T-helper 1 cell treated with Interleukin-12 subunit alpha and Interleukin-12 subunit beta and Interleukin-4 antibody, amounts not matched to agents 30 μg/mL and 1 μg/mL, for 36 hours (primary cell): ENCODE measurements around the gene GVQW3.
A peak's percentile ranks its signal among the peaks of the same experiment; 100 is the strongest.

ENCODE experiments used
- H3K27ac Mint-ChIP-seq: one replicate; pipeline ENCODE4 v1.8.0; 2021; ENCODE audit warnings: mild to moderate bottlenecking, mixed read lengths
- H3K27me3 Mint-ChIP-seq: one replicate; pipeline ENCODE4 v1.8.0; 2021; ENCODE audit warnings: low read depth, mixed read lengths
- H3K36me3 Mint-ChIP-seq: one replicate; pipeline ENCODE4 v1.8.0; 2021; ENCODE audit warnings: low read depth, mixed read lengths
- H3K4me1 Mint-ChIP-seq: one replicate; pipeline ENCODE4 v1.8.0; 2021; ENCODE audit warnings: low read depth, mixed read lengths
- H3K4me3 Mint-ChIP-seq: one replicate; pipeline ENCODE4 v1.8.0; 2021; ENCODE audit warnings: mild to moderate bottlenecking, moderate library complexity, mixed read lengths
- H3K9me3 Mint-ChIP-seq: one replicate; pipeline ENCODE4 v1.8.0; 2021; ENCODE audit warnings: mixed read lengths

The GVQW3 gene

GRCh38 chr11:76445121-76446084 is 64.3 kb downstream of the GVQW3 start:
- peaks cover 34% of the 10 kb centered on the region for H3K4me1 Mint-ChIP-seq
- no peaks in the 10 kb centered on the region for H3K9me3 Mint-ChIP-seq
- peak overlapping the region; percentile 94 for H3K4me3 Mint-ChIP-seq
- H3K27me3 Mint-ChIP-seq = no peaks in the 10 kb centered on the region
- peaks cover 22% of the 10 kb centered on the region for H3K36me3 Mint-ChIP-seq
- peak overlapping the region; percentile 93 for H3K27ac Mint-ChIP-seq

- Mint-ChIP-seq H3K36me3 (peaks cover 36% of the 10 kb centered on the region), H3K4me1 (peaks cover 33% of the 10 kb centered on the region), H3K4me3 (no peak overlapping the region), H3K9me3 (no peaks in the 10 kb centered on the region), H3K27ac (no peak overlapping the region), H3K27me3 (no peaks in the 10 kb centered on the region)
These were observed 67.4 kb downstream of the GVQW3 start for GRCh38 chr11:76448506-76448905.

DNA sequence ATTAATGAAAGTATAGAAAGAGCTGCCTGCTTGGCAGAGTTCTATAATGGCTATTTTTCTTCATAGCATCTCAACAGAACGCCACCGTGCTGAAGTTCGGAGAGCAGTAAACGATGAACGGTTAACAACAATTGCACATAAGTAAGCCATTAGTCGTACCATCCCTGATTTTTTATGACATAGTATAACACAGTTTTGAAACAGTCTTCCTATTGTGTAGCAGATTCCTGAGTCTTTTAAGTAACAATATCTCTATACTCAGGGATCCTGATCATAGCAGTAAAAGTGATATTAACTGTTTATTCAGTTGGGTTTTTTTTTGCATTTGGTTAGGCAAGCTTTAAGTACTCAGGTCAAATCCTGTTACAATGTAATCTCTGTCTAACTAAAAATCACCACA is 72.1 kb downstream of the GVQW3 start:
- Mint-ChIP-seq H3K4me3 (no peak overlapping the region), H3K36me3 (peaks cover 34% of the 10 kb centered on the region), H3K4me1 (peaks cover 16% of the 10 kb centered on the region), H3K27me3 (no peaks in the 10 kb centered on the region), H3K27ac (no peak overlapping the region), H3K9me3 (no peaks in the 10 kb centered on the region)

- no peak overlapping the region for H3K4me3 Mint-ChIP-seq
- H3K27me3 Mint-ChIP-seq = no peaks in the 10 kb centered on the region
- peaks cover 11% of the 10 kb centered on the region for H3K4me1 Mint-ChIP-seq
- peaks cover 26% of the 10 kb centered on the region for H3K36me3 Mint-ChIP-seq
- no peak overlapping the region for H3K27ac Mint-ChIP-seq
- H3K9me3 Mint-ChIP-seq = no peaks in the 10 kb centered on the region
These were observed 74.2 kb downstream of the GVQW3 start for GRCh38 chr11:76455331-76455730.

DNA sequence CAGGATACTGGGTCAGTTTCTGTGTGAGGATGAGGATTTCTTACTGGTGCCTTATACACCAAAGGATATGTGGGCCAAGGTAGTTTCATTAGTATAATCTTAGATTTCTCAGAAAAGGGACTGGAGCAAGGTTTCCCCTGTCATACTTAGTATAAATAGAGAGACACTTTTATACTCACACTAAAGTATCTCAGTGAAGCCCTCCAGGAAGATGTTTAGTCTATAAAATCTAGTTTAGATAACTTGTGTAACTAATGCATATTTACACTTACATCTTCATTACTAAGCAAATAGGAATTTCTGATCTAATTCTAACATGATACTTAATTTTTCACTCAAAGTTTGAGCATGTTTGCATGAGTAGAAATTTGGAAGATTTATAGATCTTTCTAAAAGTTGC is 74.8 kb downstream of the GVQW3 start:
- Mint-ChIP-seq H3K4me3 (no peak overlapping the region), H3K4me1 (peaks cover 9% of the 10 kb centered on the region), H3K27ac (no peak overlapping the region), H3K36me3 (peaks cover 27% of the 10 kb centered on the region), H3K9me3 (no peaks in the 10 kb centered on the region), H3K27me3 (no peaks in the 10 kb centered on the region)

- peaks cover 6% of the 10 kb centered on the region for H3K4me1 Mint-ChIP-seq
- H3K9me3 Mint-ChIP-seq = no peaks in the 10 kb centered on the region
- H3K27ac Mint-ChIP-seq = no peak overlapping the region
- no peaks in the 10 kb centered on the region for H3K27me3 Mint-ChIP-seq
- H3K36me3 Mint-ChIP-seq = peaks cover 26% of the 10 kb centered on the region
- H3K4me3 Mint-ChIP-seq = no peak overlapping the region
These were observed 75.4 kb downstream of the GVQW3 start for GRCh38 chr11:76456571-76456970.
